GM12874 (cell line): ENCODE results near the gene SH3RF3.

Experiments
- TF ChIP-seq, protein P1 (sequence below): IDR thresholded peaks from 2 replicates; pipeline ENCODE4 v1.5.1; 2011; ENCODE audit warnings: low read depth, mild to moderate bottlenecking, control low read depth, low read length, moderate library complexity; ENCODE audit not compliant: insufficient read depth

SH3RF3 gene

DNA sequence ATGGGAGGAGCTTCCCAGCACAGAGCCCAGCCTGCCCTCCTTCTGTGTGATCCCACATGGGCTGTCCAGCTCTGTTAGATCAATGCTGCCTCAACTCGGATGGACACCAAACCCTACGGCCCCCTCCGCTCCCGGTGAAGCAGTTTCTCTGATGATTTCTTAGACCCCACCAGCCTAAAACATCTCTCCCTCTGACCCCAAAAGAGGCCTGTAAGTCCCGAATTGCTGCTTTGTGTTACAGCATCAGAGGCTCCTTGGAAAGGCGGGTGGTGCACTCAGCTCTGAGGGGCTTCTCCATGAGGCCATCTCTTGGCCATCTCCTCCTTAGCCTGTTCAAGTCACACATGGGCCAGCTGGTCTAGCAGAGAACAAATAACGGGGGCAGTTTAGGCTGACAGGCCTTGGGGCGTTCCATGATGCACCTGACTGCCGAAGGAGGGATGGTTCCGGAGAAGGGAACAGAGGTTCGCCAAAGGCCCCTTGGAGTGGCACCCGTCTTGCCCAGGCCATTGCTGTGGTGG lies 240.7 kb downstream of the SH3RF3 start:
- TF ChIP-seq, protein P1, sequence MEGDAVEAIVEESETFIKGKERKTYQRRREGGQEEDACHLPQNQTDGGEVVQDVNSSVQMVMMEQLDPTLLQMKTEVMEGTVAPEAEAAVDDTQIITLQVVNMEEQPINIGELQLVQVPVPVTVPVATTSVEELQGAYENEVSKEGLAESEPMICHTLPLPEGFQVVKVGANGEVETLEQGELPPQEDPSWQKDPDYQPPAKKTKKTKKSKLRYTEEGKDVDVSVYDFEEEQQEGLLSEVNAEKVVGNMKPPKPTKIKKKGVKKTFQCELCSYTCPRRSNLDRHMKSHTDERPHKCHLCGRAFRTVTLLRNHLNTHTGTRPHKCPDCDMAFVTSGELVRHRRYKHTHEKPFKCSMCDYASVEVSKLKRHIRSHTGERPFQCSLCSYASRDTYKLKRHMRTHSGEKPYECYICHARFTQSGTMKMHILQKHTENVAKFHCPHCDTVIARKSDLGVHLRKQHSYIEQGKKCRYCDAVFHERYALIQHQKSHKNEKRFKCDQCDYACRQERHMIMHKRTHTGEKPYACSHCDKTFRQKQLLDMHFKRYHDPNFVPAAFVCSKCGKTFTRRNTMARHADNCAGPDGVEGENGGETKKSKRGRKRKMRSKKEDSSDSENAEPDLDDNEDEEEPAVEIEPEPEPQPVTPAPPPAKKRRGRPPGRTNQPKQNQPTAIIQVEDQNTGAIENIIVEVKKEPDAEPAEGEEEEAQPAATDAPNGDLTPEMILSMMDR: no peak

DNA sequence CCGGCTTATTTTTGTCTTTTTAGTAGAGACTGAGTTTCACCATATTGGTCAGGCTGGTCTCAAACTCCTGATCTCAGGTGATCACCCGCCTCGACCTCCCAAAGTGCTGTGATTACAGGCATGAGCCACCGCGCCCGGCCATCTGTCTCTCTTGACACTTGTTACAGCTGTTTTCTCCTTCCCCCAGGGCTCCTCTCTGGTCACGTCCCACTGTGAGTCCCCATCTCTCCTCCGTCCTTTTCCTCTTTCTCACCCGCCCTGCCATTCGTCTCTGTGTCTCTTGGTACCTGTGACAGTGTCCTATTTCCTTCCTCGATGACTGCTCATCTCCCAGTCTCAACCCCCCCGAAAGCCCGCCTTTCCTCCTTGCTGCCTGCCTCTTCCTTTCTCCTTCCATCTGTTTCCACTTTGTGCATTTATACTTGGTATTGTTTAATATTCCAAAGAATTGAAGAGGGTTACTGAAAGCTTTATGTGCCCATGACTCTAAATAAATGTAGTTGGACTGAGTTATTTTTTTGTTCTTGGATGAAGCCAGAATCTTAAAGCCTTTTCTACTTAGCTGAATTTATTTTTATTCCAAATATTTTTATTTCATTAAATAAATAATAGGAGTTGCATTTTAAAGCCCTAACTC lies 241.5 kb downstream of the SH3RF3 start:
- TF ChIP-seq, protein P1: no peak

DNA sequence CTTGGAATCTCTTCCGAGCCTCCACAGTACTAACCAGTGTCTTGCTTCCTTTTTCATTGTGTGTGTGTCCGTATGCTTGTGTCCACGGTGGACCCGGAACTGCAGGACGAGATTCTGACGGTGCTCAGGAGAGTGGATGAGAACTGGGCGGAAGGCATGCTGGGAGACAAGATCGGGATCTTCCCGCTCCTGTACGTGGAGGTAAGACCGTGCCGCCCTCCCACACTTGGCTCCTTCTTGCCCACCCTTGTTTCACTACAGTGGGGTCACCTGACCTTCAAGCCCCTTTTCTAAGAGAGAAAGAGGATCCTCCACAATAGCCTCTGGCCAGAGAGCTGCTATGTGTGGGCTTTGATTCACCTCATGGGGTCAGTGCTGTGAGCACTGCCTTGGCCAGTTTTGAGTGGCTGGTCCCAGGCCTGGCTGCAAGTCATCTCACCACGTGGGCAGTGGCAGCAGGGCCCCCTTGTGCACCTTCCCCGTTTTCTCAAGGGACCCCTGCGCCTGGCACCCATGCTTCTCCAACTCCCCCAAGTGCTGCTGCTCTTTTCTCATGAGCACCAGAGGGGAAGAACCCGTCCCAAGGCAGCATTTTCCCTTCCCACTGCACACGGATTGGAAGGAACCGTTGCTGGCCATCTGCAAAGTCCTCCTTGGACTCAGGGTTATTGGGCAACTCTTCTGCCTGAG lies 242.6 kb downstream of the SH3RF3 start:
- TF ChIP-seq, protein P1: no peak

GRCh38 chr2:109372171-109372568 lies 243.2 kb downstream of the SH3RF3 start:
- TF ChIP-seq, protein P1: no peak

DNA sequence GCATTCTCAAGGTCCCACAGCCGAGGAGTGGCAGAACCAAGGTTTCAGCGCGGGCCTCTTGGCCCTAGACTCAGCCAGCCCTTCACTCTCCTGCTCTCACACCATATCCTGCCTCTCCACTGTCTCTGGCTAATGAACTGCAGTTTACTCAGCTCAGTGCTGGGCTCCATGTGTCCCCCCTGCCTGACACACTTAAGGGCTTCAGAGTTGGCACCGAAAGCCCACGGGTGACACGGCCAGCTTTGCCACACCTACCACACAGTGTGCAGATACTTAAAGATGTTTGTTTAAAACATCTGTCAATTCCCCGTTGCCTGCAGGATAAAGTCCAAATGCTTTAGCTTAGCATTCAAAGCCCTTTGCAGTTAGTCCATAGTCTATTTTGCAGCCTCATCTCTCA lies 243.6 kb downstream of the SH3RF3 start:
- TF ChIP-seq, protein P1: no peak

DNA sequence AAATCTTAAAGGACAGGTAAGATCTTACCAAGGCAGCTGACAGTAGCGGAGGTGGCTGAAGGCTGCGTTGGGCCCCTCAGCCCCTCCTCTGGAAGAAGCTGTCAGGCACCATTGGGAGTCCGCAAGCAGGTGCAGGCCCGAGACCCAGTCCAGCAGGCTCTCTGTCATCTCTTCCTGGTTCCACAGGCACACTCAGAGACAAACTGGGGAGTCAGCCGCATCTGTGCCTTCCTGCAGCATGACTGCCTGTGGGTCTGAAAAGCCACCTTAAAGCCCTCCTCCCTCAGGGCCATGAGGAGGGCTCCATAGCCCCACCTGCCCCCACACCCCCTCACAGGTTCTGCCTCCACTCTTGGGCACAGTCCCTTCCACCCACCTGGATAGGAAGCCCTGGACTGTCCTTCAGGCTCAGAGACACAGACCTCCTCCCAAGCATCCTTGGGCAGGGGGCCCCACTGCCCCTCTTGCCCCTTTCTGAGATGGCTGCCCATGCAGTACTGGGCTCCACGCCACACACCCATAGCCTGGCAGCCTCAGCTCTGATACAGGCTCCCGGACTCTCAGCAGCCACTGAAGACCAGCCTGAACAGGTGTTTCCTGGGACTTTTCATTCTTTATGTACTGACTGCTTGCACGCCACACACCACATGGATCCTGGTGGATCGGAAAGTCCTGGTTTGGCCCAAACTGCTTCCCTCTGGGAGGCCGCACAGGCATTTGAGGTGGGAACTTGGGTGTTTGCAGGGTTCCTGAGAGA lies 245.0 kb downstream of the SH3RF3 start:
- TF ChIP-seq, protein P1: no peak

DNA sequence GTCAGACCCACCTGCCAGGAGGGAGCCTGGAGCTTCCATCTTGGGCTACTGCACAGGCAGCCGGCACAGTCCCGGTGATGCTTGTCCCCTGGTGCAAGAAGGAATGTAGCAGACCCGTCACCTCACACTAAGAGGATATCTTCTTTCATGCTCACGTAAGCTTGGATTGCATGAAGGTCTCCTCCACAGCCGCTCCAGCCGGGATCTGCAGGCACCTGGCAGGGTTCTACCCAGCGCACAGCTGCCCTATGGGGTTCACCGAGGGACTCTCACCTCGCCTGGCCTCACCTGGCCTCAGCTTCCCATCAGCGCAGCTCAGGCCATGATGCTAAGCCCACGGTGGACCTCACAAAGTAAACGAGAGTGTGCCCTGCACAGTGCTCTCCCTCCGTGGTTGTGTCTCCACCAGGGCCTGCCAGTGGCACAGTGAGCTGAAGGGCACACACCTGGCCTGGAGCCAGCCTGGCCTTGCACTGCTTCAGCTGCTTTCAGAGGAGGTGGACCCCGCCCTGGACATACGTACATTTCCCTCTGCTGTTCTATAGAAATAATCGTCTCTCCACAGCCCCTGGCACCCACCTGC lies 245.6 kb downstream of the SH3RF3 start:
- TF ChIP-seq, protein P1: no peak
